ENCODE measurements around the gene CDKN2B-AS1.

The CDKN2B-AS1 gene

GRCh38 chr9:22102146-22103053 is 107.8 kb downstream of the CDKN2B-AS1 start:
- H3K9ac ChIP-seq (ENCODE audit: low read depth in 1 of 2, low read length in 2 of 2), result peak overlapping the region in 1 of 2 donors; percentile 30
- H3K27me3 ChIP-seq (ENCODE audit: control insufficient read depth in 2 of 2, insufficient read depth in 2 of 2, low read length in 2 of 2), result no peaks in the 10 kb centered on the region
- peak overlapping the region; percentile 81 to 82 for H3K27ac ChIP-seq (ENCODE audit: low read depth in 2 of 2, low read length in 2 of 2)
- H3K4me3 ChIP-seq (ENCODE audit: low read length in 2 of 2), result no peak overlapping the region
- no peaks in the 10 kb centered on the region for H3K9me3 ChIP-seq (ENCODE audit: control insufficient read depth in 2 of 2, low read length in 2 of 2)
- no peaks in the 10 kb centered on the region for H3K36me3 ChIP-seq (ENCODE audit: control insufficient read depth in 2 of 2, insufficient read depth in 2 of 2, low read length in 2 of 2)
- H3K4me1 ChIP-seq (ENCODE audit: control insufficient read depth in 2 of 2, insufficient read depth in 2 of 2, low read length in 2 of 2), result peaks cover 27 to 58% of the 10 kb centered on the region in 2 donors

GRCh38 chr9:22103685-22104575 is 109.3 kb downstream of the CDKN2B-AS1 start:
- H3K9ac ChIP-seq (ENCODE audit: low read depth in 1 of 2, low read length in 2 of 2), result peak overlapping the region in 1 of 2 donors; percentile 34
- no peaks in the 10 kb centered on the region for H3K9me3 ChIP-seq (ENCODE audit: control insufficient read depth in 2 of 2, low read length in 2 of 2)
- peak overlapping the region; percentile 75 to 81 for H3K27ac ChIP-seq (ENCODE audit: low read depth in 2 of 2, low read length in 2 of 2)
- H3K4me1 ChIP-seq (ENCODE audit: control insufficient read depth in 2 of 2, insufficient read depth in 2 of 2, low read length in 2 of 2), result peaks cover 23 to 61% of the 10 kb centered on the region in 2 donors
- H3K36me3 ChIP-seq (ENCODE audit: control insufficient read depth in 2 of 2, insufficient read depth in 2 of 2, low read length in 2 of 2), result no peaks in the 10 kb centered on the region
- H3K4me3 ChIP-seq (ENCODE audit: low read length in 2 of 2), result no peak overlapping the region
- no peaks in the 10 kb centered on the region for H3K27me3 ChIP-seq (ENCODE audit: control insufficient read depth in 2 of 2, insufficient read depth in 2 of 2, low read length in 2 of 2)

- Histone ChIP-seq H3K4me1 (ENCODE audit: control insufficient read depth in 2 of 2, insufficient read depth in 2 of 2, low read length in 2 of 2) (peaks cover 20 to 64% of the 10 kb centered on the region in 2 donors), H3K9ac (ENCODE audit: low read depth in 1 of 2, low read length in 2 of 2) (no peak overlapping the region), H3K36me3 (ENCODE audit: control insufficient read depth in 2 of 2, insufficient read depth in 2 of 2, low read length in 2 of 2) (no peaks in the 10 kb centered on the region), H3K27me3 (ENCODE audit: control insufficient read depth in 2 of 2, insufficient read depth in 2 of 2, low read length in 2 of 2) (no peaks in the 10 kb centered on the region), H3K9me3 (ENCODE audit: control insufficient read depth in 2 of 2, low read length in 2 of 2) (no peaks in the 10 kb centered on the region), H3K27ac (ENCODE audit: low read depth in 2 of 2, low read length in 2 of 2) (peak overlapping the region; percentile 75 to 81), H3K4me3 (ENCODE audit: low read length in 2 of 2) (peak overlapping the region in 1 of 2 donors; percentile 29)
Measured at GRCh38 chr9:22105005-22105722, 110.6 kb downstream of the CDKN2B-AS1 start.

GRCh38 chr9:22107202-22108045 is 112.8 kb downstream of the CDKN2B-AS1 start:
- Histone ChIP-seq H3K9me3 (ENCODE audit: control insufficient read depth in 2 of 2, low read length in 2 of 2) (no peaks in the 10 kb centered on the region), H3K9ac (ENCODE audit: low read depth in 1 of 2, low read length in 2 of 2) (no peak overlapping the region), H3K27me3 (ENCODE audit: control insufficient read depth in 2 of 2, insufficient read depth in 2 of 2, low read length in 2 of 2) (no peaks in the 10 kb centered on the region), H3K36me3 (ENCODE audit: control insufficient read depth in 2 of 2, insufficient read depth in 2 of 2, low read length in 2 of 2) (no peaks in the 10 kb centered on the region), H3K4me3 (ENCODE audit: low read length in 2 of 2) (no peak overlapping the region), H3K27ac (ENCODE audit: low read depth in 2 of 2, low read length in 2 of 2) (no peak overlapping the region), H3K4me1 (ENCODE audit: control insufficient read depth in 2 of 2, insufficient read depth in 2 of 2, low read length in 2 of 2) (peaks cover 21 to 61% of the 10 kb centered on the region in 2 donors)

- Histone ChIP-seq H3K27me3 (ENCODE audit: control insufficient read depth in 2 of 2, insufficient read depth in 2 of 2, low read length in 2 of 2) (no peaks in the 10 kb centered on the region), H3K36me3 (ENCODE audit: control insufficient read depth in 2 of 2, insufficient read depth in 2 of 2, low read length in 2 of 2) (no peaks in the 10 kb centered on the region), H3K4me1 (ENCODE audit: control insufficient read depth in 2 of 2, insufficient read depth in 2 of 2, low read length in 2 of 2) (peaks cover 20 to 54% of the 10 kb centered on the region in 2 donors), H3K4me3 (ENCODE audit: low read length in 2 of 2) (no peak overlapping the region), H3K9me3 (ENCODE audit: control insufficient read depth in 2 of 2, low read length in 2 of 2) (no peaks in the 10 kb centered on the region), H3K27ac (ENCODE audit: low read depth in 2 of 2, low read length in 2 of 2) (peak overlapping the region in 1 of 2 donors; percentile 31), H3K9ac (ENCODE audit: low read depth in 1 of 2, low read length in 2 of 2) (no peak overlapping the region)
Measured at GRCh38 chr9:22108581-22109370, 114.2 kb downstream of the CDKN2B-AS1 start.

- Histone ChIP-seq H3K9ac (ENCODE audit: low read depth in 1 of 2, low read length in 2 of 2) (no peak overlapping the region), H3K27ac (ENCODE audit: low read depth in 2 of 2, low read length in 2 of 2) (peak overlapping the region; percentile 20 to 77), H3K9me3 (ENCODE audit: control insufficient read depth in 2 of 2, low read length in 2 of 2) (no peaks in the 10 kb centered on the region), H3K4me3 (ENCODE audit: low read length in 2 of 2) (no peak overlapping the region), H3K36me3 (ENCODE audit: control insufficient read depth in 2 of 2, insufficient read depth in 2 of 2, low read length in 2 of 2) (no peaks in the 10 kb centered on the region), H3K4me1 (ENCODE audit: control insufficient read depth in 2 of 2, insufficient read depth in 2 of 2, low read length in 2 of 2) (peaks cover 7 to 41% of the 10 kb centered on the region in 2 donors), H3K27me3 (ENCODE audit: control insufficient read depth in 2 of 2, insufficient read depth in 2 of 2, low read length in 2 of 2) (no peaks in the 10 kb centered on the region)
Measured at GRCh38 chr9:22111176-22111953, 116.8 kb downstream of the CDKN2B-AS1 start.

- Histone ChIP-seq H3K27ac (ENCODE audit: low read depth in 2 of 2, low read length in 2 of 2) (peak overlapping the region; percentile 20 to 77), H3K9ac (ENCODE audit: low read depth in 1 of 2, low read length in 2 of 2) (no peak overlapping the region), H3K36me3 (ENCODE audit: control insufficient read depth in 2 of 2, insufficient read depth in 2 of 2, low read length in 2 of 2) (no peaks in the 10 kb centered on the region), H3K9me3 (ENCODE audit: control insufficient read depth in 2 of 2, low read length in 2 of 2) (no peaks in the 10 kb centered on the region), H3K4me3 (ENCODE audit: low read length in 2 of 2) (no peak overlapping the region), H3K4me1 (ENCODE audit: control insufficient read depth in 2 of 2, insufficient read depth in 2 of 2, low read length in 2 of 2) (peaks cover 7 to 42% of the 10 kb centered on the region in 2 donors), H3K27me3 (ENCODE audit: control insufficient read depth in 2 of 2, insufficient read depth in 2 of 2, low read length in 2 of 2) (no peaks in the 10 kb centered on the region)
Measured at GRCh38 chr9:22111954-22112247, 117.3 kb downstream of the CDKN2B-AS1 start.

GRCh38 chr9:22112870-22113821 is 118.6 kb downstream of the CDKN2B-AS1 start:
- H3K4me3 ChIP-seq (ENCODE audit: low read length in 2 of 2), result peak overlapping the region; percentile 61 to 64
- no peaks in the 10 kb centered on the region for H3K36me3 ChIP-seq (ENCODE audit: control insufficient read depth in 2 of 2, insufficient read depth in 2 of 2, low read length in 2 of 2)
- H3K9ac ChIP-seq (ENCODE audit: low read depth in 1 of 2, low read length in 2 of 2), result peak overlapping the region; percentile 36 to 58
- peaks cover 3 to 42% of the 10 kb centered on the region in 2 donors for H3K4me1 ChIP-seq (ENCODE audit: control insufficient read depth in 2 of 2, insufficient read depth in 2 of 2, low read length in 2 of 2)
- no peaks in the 10 kb centered on the region for H3K9me3 ChIP-seq (ENCODE audit: control insufficient read depth in 2 of 2, low read length in 2 of 2)
- H3K27me3 ChIP-seq (ENCODE audit: control insufficient read depth in 2 of 2, insufficient read depth in 2 of 2, low read length in 2 of 2), result no peaks in the 10 kb centered on the region
- H3K27ac ChIP-seq (ENCODE audit: low read depth in 2 of 2, low read length in 2 of 2), result peak overlapping the region; percentile 80 to 89
